Measurements from ENCODE around the gene HTR6.
"Not testable (repeated sequence)": the region's sequence is repeated elsewhere in the genome, so short reads cannot be mapped to it uniquely, and the experiment has no call there.

HTR6 gene

DNA sequence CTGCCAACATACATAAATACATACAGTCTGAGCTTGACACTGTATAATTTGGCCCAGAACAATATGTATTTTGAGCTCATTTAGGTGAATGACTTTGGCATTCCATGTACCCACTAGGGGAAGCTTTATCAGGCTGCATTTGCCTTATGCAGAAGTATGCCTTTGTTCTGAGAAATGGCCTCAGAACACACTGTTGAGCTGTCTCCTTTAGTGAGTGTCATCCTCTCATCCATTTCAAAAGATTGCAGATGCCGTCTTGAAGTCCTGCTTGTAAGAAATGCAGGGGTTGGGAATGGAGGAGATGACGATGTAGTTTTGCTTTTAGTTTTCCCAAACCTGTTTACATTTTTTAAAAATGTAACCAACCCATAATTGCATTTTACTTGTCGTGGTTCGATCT, 35.3 kb upstream of the HTR6 start:
- no peak for TF ChIP-seq CTCF (IDR thresholded peaks at IDR 0.05; ENCODE audit: low read depth, low read length)
- DNase-seq (ENCODE audit: low read depth in 2 of 2) = no peak
- H3K4me3 ChIP-seq (replicated peaks in 1 of 2; ENCODE audit: low read depth in 2 of 2, low read length in 2 of 2) = no peak overlapping the region

- DNase-seq (ENCODE audit: low read depth in 2 of 2); H3K4me3 ChIP-seq (replicated peaks in 1 of 2; ENCODE audit: low read depth in 2 of 2, low read length in 2 of 2): not testable (repeated sequence)
Observed at GRCh38 chr1:19630192-19630591, 34.5 kb upstream of the HTR6 start.

DNA sequence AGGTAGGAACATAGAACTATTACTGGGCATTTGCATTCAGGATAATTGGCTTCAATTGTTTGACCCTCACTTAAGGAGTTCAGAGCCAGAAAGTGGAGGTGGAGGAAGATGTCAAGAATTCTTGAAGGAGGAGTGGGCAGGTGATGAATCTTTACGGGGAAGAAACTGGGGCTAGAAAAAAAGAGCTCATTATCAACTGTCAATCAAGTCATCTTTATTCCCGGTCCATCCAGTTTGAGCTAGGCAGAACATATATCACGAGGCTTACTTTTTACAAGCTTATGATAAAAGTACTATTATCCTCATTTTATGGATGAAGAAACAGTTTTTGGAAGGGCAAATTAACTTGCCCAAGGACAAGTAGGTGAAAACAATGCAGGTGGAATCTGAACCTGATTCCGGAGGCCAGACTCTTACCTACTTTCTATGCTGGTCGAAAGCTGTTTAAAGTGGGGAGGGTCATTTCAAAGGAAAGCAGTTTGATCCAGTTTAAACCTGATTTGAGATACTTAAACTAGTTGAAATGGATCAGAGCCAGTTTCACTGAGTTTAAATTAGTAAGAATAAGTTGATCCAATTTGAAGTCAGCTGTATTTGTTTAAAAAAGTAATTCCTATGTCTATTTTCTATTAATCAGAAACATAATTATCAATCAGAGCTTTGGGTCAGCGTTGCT, 33.8 kb upstream of the HTR6 start:
- no peak for TF ChIP-seq CTCF (IDR thresholded peaks at IDR 0.05; ENCODE audit: low read depth, low read length)
- no peak for DNase-seq (ENCODE audit: low read depth in 2 of 2)
- H3K4me3 ChIP-seq (replicated peaks in 1 of 2; ENCODE audit: low read depth in 2 of 2, low read length in 2 of 2) = no peak overlapping the region

DNA sequence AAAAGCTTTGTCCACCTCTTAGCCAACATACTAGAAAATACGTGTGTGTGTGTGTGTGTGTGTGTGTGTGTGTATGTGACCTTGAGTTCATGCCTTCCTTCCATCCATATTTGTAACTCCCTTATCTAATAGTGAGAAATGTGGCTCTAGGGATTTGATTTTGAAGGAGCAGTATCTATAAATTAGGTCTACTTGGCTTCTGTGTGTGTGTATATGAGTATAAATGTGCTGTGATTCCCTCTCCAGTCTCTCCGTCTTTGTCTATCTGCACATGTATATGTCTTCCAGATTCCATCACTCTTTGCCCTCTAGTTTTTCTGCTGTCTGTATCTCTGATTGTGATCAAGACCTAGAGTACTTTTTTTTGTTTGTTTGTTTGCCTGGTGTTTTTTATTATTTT, 32.5 kb upstream of the HTR6 start:
- no peak for TF ChIP-seq CTCF (IDR thresholded peaks at IDR 0.05; ENCODE audit: low read depth, low read length)
- DNase-seq (ENCODE audit: low read depth in 2 of 2) = no peak
- H3K4me3 ChIP-seq (replicated peaks in 1 of 2; ENCODE audit: low read depth in 2 of 2, low read length in 2 of 2) = no peak overlapping the region

GRCh38 chr1:19633106-19633505, 31.6 kb upstream of the HTR6 start:
- no peak overlapping the region for H3K4me3 ChIP-seq (replicated peaks in 1 of 2; ENCODE audit: low read depth in 2 of 2, low read length in 2 of 2)
- no peak for TF ChIP-seq CTCF (IDR thresholded peaks at IDR 0.05; ENCODE audit: low read depth, low read length)
- DNase-seq (ENCODE audit: low read depth in 2 of 2) = no peak

DNA sequence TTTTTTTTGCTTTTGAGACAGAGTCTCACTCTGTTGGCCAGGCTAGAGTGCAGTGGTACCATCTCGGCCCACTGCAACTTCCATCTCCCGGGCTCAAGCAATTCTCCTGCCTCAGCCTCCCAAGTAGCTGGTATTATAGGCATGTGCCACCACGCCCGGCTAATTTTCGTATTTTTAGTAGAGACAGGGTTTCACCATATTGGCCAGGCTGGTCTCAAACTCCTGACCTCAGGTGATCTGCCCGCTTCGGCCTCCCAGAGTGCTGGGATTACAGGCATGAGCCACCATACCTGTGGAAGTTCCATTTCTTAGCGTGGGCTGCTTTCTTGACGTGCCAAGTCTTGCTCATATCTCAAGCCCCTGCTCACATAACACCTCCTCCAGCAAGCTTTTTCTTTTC, 29.6 kb upstream of the HTR6 start:
- not testable (repeated sequence) for H3K4me3 ChIP-seq (replicated peaks in 1 of 2; ENCODE audit: low read depth in 2 of 2, low read length in 2 of 2); DNase-seq (ENCODE audit: low read depth in 2 of 2)

- H3K4me3 ChIP-seq (replicated peaks in 1 of 2; ENCODE audit: low read depth in 2 of 2, low read length in 2 of 2) = no peak overlapping the region
- DNase-seq (ENCODE audit: low read depth in 2 of 2) = peak in 1 of 2 donors; percentile 67
- no peak for TF ChIP-seq CTCF (IDR thresholded peaks at IDR 0.05; ENCODE audit: low read depth, low read length)
Observed at GRCh38 chr1:19635646-19636045, 29.0 kb upstream of the HTR6 start.

- TF ChIP-seq CTCF (IDR thresholded peaks at IDR 0.05; ENCODE audit: low read depth, low read length) = no peak
- DNase-seq (ENCODE audit: low read depth in 2 of 2) = no peak
- no peak overlapping the region for H3K4me3 ChIP-seq (replicated peaks in 1 of 2; ENCODE audit: low read depth in 2 of 2, low read length in 2 of 2)
Observed at GRCh38 chr1:19636065-19636464, 28.6 kb upstream of the HTR6 start.

DNA sequence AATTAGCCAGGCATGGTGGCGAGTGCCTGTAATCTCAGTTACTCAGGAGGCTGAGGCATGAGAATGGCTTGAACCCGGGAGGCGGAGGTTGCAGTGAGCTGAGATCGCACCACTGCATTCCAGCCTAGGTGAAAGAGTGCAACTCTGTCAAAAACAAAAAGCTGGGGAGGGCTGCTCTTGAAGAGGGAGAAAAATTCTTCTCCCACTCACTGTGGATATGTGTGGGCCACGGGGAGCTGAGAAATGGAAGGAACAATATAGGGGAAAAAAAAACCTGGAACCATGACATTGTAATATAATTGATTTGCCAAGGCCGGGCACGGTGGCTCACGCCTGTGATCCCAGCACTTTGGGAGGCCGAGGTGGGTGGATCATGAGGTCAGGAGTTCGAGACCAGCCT, 27.9 kb upstream of the HTR6 start:
- not testable (repeated sequence) for DNase-seq (ENCODE audit: low read depth in 2 of 2); H3K4me3 ChIP-seq (replicated peaks in 1 of 2; ENCODE audit: low read depth in 2 of 2, low read length in 2 of 2)

Measured in cardiac fibroblast (primary cell).